GM12891 (cell line): ENCODE measurements around the gene CDC14B.

Experiments
- DNase-seq: peaks from one replicate; pipeline ENCODE4 v3.0.0; 2011; ENCODE audit warnings: low spot score; ENCODE audit not compliant: insufficient read length
- FAIRE-seq: peaks from 2 replicates; lab custom pipeline; 2011; peaks lifted over from hg19 to GRCh38; lab: Jason Lieb, UNC
- PAX5 ChIP-seq: IDR thresholded peaks from 2 replicates; pipeline ENCODE4 v1.6.1; 2011; ENCODE audit warnings: low read length, moderate library complexity, mild to moderate bottlenecking; ENCODE audit not compliant: insufficient read depth, severe bottlenecking
- POLR2A ChIP-seq: IDR thresholded peaks from 2 replicates; pipeline ENCODE4 v1.6.1; 2011; ENCODE audit warnings: low read depth, low read length, control low read depth
- POLR2AphosphoS5 ChIP-seq: IDR thresholded peaks from 2 replicates; pipeline ENCODE4 v1.6.1; 2011; ENCODE audit warnings: low read depth, low read length, control low read depth
- POU2F2 ChIP-seq: IDR thresholded peaks from 2 replicates; pipeline ENCODE4 v1.6.1; 2011; ENCODE audit warnings: low read depth, mild to moderate bottlenecking, control low read depth, low read length, moderate library complexity
- SPI1 ChIP-seq: IDR thresholded peaks from 2 replicates; pipeline ENCODE4 v1.6.1; 2011; ENCODE audit warnings: low read depth, low read length, control low read depth
- TAF1 ChIP-seq: IDR thresholded peaks from 2 replicates; pipeline ENCODE4 v1.6.1; 2011; ENCODE audit warnings: low read depth, low read length, control low read depth

The CDC14B gene

DNA sequence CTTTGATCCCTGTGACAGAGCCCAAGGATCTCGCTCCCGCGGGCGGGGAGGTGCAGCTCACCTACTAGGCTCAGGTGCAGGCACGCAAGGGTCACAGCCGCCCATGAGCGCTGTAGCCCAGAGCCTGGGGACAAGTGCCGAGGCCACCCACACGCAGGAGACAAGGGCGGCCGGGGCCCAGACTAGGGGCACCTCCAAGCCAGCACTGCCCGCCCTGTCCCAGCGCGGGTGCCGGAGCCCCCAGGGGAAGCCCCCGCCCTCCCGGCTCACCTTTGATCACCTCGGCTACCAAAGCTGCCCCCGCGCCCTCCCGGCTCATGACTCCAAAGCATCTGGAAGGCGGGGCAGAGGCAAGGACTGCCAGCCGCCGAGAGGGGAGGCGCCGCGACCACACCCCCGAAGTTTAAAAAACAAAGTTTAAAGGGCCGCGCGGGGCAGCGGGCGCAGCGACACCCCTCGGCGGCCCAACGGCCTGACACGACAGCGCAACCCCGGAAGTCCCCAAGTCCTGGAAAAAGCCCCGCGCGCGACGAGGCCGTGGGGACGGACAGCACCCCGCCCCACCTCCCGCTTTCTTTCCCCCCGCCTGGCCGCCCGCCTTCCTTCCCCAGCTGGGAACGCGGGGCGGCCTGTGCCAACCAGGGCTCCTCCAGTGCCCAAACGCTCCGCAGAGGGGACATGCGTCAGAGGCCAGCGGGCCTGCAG is 53.0 kb downstream of the CDC14B start:
- FAIRE-seq (peak; percentile 84), DNase-seq (peak; percentile 79)
- 0 out of 2 replicates have a peak, but pooled peaks have one; percentile 19 for TF ChIP-seq POLR2A
- TF ChIP-seq TAF1, result no peak

DNA sequence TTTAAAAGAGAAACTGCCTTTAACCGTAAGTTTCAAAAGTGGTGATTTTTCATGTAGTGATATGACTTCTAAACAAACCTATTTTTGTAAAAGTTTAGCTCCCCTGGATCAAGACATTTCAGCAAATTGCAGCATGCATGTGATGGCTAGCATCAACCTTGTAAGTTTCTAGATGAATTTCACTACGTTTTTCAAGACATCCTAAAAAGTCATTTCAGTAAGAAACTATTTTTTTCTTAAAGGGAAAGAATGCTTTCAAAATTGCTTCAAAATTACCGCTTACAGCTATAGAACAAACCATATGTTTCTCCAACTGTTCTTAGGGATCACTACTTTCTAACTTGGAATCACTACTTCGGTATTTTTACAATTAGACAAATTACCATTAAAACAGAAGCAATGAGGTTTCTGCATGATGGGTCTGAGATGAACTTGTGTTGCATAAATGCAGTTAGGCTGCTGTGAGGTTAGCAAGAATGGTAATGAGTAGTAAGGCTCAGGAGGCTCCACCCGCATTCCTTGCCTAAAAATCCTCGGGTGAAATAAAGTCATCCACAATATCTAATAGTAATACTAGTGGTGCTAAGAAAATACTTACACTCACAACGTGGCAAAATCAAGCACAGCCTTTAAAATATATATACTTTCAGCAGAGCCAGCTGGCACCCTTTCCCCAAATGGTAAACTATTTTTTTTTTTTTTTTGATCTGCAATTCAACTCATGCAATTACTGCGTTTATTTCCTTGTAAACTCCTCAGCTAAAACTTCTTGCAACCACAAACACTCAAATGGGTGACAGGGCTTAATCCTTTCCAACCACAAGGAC is 53.8 kb downstream of the CDC14B start:
- FAIRE-seq (no peak), DNase-seq (no peak)
- TF ChIP-seq POLR2AphosphoS5, result no peak
- no peak for TF ChIP-seq POU2F2
- TF ChIP-seq TAF1, result no peak
- TF ChIP-seq PAX5, result no peak
- no peak for TF ChIP-seq POLR2A
- TF ChIP-seq SPI1, result no peak

DNA sequence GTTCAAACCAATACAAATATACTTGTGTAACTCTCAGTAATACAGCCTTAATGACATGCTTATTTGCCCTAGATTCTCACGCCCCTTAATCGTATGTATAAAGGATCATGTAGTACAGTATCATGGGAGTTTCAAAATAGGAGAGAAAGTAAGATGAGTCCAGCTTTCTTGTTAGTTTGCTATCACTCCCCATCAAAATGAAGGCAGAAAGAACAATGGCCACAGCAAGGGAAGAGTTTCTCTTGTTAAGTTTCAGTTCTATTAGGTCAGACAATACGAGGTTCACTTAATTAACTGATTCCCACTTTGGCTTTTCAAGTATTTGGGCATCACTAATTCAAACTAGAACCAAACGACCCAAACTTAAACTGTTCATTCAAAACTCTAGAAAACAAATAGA is 55.4 kb downstream of the CDC14B start:
- no peak for FAIRE-seq
- no peak for DNase-seq
- TF ChIP-seq POLR2A, result no peak
- TF ChIP-seq TAF1, result no peak
- TF ChIP-seq POLR2AphosphoS5, result no peak
- TF ChIP-seq SPI1, result no peak
- no peak for TF ChIP-seq POU2F2
- TF ChIP-seq PAX5, result no peak

DNA sequence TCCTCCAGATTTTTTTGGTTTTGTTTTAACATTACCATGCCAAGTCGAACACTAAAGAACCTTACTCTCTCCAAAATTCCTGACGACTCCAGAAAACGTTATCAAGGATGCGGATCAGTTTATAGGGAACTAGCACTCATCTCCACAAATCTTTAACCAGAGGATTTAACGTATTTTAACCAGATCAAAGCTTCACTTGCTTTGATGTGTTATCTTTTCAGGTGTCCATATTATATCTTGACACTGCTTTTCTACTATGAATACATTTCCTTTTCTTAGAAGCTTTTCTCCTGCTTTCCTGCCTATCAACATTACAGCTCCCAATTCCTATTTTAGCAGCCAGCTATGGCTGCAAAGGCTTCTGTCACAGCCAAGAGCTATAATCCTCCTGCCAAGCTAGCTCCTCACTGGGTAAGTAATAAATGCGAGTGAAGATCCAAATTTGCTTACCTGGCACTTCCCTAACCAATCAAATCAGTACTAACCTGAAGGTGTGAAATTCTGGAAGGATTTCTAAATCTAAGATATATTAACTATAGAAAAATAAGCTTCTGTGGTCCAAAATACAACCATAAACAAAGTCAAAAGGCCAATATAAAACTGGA is 60.2 kb downstream of the CDC14B start:
- no peak for FAIRE-seq

DNA sequence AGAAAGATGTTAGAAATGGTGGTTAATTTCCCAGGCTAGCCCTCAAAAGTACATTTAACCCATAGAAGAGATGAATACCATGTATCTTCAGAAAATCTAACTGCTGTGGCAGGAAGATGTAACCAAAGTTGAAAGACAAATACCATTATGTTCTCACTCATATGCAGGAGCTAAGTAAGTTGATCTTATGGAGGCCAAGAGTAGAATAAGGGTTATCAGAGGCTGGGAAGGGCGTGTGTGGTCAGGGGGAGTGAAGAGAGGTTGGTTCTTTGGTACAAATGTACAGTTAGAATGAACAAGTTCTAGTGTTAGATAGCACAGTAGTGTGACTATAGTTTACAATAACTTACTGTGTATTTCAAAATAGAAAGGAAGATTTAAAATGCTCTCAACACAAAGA is 61.7 kb downstream of the CDC14B start:
- no peak for TF ChIP-seq SPI1
- TF ChIP-seq TAF1, result no peak
- TF ChIP-seq POLR2AphosphoS5, result no peak
- no peak for TF ChIP-seq POLR2A
- TF ChIP-seq PAX5, result no peak
- no peak for TF ChIP-seq POU2F2
- FAIRE-seq (no peak), DNase-seq (no peak)

More for the DNA sequence above, 60.2 kb downstream of the CDC14B start:
- no peak for DNase-seq
- TF ChIP-seq POU2F2, result no peak
- TF ChIP-seq PAX5, result no peak
- no peak for TF ChIP-seq SPI1
- TF ChIP-seq TAF1, result no peak
- TF ChIP-seq POLR2AphosphoS5, result no peak
- no peak for TF ChIP-seq POLR2A

DNA sequence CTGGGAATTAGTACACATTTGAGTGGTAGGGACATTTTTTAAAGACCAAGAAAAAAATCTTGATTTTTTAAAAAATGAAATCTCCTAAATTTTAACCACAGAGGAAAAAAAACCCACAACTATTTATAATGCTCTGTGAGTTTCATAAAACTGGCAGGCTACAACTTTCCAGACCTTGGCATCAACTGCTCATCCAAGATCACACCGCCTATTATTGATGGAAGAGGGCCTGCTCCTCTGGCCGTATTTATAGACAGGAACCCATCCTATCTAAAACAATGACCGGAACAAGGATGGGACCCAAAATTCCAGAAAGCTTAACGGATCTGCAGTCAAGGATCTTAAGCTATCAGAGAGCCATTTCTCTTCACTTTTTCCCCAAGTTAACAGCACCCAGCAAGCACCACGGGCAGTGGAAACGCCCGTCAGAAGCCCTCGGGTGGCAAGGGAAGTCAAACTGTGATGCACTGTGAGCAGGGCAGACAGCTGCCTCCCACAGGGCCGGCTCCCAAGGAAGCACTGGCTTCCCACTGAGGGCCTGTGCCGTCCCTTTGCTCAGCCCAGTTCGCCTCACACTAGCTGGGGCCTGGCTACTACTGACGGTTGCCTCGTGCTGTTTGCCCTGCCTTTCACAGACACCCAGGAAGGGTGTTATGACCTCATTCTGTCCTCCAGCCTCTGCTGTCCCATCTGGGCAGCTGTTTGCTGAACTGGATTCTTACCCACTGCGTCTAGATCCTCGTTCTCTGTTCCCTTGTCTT is 62.8 kb downstream of the CDC14B start:
- DNase-seq (no peak), FAIRE-seq (no peak)
- TF ChIP-seq POLR2A (no peak), SPI1 (no peak), PAX5 (no peak), POLR2AphosphoS5 (no peak), TAF1 (no peak), POU2F2 (no peak)

DNA sequence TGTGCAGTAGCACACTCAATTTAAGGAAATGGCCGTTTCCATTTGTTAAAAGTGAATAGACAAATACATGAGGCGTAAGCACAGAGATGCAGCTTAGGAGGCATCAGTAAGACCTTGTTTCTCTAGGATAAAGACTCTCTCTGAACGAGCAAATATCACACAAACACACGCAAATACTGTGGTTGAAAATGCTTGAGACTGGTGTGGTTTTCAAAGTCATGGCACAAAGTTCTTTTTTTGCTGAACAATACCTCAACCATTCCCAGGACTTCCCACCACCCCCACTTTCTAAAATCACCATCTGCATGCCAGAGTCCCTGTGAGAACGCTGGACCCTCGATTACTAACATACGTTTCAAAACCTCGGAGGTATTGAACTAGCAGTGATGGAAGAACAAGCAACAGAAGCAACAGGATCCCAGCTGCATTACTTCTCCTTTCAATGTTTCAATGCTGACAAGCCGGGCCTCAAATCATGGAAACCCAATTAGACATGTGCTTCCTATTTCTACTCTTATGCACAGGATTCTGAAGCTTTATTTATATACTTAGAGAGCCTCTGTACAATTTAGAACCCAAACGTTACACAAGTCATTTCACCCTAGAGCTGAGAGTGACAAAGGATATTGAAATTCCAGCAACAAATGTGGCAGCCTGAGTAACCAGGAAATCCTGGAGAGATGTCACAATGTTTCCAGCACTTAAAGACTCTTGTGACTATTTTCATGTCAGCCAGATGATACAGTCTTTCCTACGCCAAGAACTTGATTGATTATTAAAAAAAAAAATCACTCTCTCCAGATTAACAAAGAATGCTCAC is 63.9 kb downstream of the CDC14B start:
- DNase-seq (no peak), FAIRE-seq (no peak)
- TF ChIP-seq TAF1, result no peak
- no peak for TF ChIP-seq POLR2AphosphoS5
- no peak for TF ChIP-seq PAX5
- no peak for TF ChIP-seq POLR2A
- no peak for TF ChIP-seq POU2F2
- TF ChIP-seq SPI1, result no peak

DNA sequence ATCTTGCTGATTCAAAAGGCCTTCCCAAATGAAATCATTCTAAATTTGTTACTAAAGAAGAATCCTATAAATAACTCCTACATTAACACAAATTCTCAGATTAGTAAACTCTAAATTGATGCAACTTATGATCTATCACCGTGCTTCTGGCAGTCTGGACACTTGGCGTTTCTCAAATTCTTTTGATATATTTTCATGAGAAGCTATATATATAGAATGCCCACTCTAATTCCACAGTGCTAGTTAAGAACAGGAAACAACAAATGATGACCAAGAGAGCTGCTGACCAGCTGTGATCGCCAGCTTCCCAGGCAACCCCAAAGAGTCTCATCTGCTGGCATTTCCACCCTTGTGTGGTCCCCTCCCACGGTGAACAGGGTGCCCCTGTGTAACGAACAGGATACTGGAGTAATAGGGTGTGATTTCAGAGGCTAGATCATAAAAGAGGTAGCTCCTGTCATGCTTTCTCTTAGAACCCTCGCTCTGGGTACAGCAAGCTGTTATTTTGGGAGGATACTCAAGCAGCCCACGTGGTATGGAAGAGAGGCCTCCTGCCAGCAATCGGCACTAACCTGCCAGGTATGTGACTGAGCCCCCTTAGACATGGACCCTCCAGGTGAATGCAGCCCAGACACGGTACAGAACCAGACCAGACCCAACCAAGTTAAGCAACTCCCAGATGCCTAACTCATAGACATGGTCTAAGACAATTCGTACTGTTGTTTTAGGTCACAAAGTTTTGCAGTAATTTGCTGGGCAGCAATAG is 64.7 kb downstream of the CDC14B start:
- FAIRE-seq (no peak), DNase-seq (no peak)
- TF ChIP-seq TAF1, result no peak
- TF ChIP-seq POU2F2, result no peak
- TF ChIP-seq SPI1, result no peak
- TF ChIP-seq PAX5, result no peak
- TF ChIP-seq POLR2A, result no peak
- no peak for TF ChIP-seq POLR2AphosphoS5

DNA sequence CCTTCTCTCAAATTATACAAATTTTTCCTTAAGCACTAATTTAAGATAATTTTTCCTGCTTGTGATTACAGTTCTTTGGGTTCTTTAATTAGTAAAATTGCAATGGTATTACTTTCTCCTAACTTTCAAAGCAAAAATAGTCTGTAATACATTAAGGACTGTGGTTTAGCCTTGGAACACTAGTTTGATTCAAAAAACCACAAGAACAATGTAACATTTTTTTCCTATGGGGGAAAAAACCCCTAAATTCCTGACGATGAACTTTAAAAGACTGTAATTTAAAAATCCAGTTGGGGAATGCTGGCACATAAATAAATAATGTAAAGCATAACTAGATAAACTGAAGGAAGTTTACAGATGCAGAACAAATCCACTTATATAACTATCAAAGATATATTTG is 65.3 kb downstream of the CDC14B start:
- no peak for DNase-seq
- TF ChIP-seq POU2F2 (no peak), SPI1 (no peak), PAX5 (no peak), POLR2A (no peak), POLR2AphosphoS5 (no peak)
- FAIRE-seq, result no peak
